GM18858 (cell line): ENCODE measurements around the gene PNLIPRP1.

Source experiments
- ATAC-seq: cut with Tn5 transposase; IDR thresholded peaks from one replicate; pipeline ENCODE4 v1.9.1; 2021; ENCODE audit not compliant: unreplicated experiment

PNLIPRP1 gene

DNA sequence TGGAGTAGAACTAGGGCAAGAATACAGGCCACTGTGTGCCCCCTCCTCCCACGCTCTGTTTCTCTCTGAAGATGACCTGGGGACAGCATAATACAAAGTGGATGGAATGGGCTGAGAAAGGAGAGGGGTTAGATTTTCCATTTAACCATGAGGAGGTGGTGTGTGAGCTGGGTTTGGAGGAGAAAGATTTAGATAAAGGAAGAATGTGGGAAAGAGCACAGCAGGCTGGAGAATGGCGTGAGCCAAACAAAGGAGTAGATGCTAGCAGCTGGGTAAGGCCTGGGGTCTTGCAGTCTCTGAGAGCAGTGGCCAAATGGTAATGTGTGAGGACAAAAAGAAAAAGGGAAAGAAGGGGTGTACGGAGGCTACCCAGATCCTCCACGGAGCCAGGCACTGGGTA, 38.6 kb downstream of the PNLIPRP1 start:
- ATAC-seq: no peak

DNA sequence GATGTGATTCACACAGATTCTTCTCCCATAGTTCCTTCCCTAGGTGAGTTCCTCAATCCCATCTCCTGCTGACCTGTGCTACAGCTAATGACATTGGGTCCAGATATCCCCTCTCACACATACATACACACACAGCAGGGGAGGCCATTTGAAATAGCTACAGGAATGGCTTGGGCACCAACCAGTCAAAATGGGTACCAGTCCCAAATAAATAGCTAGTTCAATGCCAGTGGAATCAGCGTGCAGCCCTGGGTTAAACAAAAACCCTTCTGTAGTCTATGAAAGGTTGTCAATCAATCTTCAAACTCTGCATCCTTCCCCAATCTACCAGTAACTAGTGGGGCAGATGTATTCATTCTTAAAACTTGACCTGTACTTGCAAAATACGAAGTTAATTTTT, 39.3 kb downstream of the PNLIPRP1 start:
- ATAC-seq: no peak

DNA sequence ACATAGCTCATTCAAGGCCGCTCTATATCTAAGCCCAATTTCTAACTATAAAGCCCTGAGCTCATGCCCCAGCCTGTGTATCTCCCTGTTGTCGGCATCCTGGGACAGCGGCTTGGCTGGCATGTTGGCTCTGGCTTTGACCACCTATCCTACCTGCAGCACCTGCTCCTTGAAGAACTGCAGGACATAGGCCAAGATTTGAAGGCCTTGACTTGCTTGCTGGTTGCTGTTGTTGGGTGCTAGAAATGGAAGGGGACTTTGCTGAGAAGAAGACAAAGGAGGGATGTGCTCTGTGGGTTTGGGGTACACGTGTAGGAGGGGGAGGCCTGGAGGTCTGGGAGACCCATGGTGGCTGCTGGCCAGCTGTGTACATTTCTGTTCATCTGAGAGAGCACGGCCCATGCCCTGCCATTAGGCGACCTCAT, 41.1 kb downstream of the PNLIPRP1 start:
- ATAC-seq: no peak

DNA sequence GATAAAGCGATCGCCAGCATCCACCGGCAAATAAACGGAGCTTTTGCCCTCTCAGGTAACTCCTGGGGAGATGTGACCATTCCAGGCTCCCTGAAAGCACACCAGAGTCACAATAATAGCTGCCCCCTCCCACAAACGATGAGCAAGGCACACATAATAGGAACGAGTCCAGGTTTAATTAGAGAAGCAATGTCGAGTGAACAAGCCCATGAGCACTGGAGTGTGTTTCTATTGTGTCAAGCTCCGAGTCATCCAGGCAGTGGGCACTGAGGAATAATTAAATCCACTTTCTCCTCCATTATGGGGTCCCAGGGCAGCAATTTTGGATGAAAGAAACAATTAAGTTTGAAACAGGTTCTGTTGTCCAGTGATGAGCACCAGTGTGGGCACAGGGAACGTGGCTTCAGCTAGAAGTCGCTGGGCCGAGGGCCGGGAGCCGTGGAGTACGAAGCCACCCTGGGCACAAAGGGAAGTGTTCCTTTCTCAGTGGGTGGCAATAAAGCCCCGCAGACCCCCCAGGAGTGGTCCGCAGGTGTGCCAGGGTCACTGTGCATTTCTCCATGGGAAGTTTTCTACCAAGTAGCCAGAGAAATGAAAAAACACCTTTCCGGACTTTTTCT, 41.9 kb downstream of the PNLIPRP1 start:
- ATAC-seq: no peak

DNA sequence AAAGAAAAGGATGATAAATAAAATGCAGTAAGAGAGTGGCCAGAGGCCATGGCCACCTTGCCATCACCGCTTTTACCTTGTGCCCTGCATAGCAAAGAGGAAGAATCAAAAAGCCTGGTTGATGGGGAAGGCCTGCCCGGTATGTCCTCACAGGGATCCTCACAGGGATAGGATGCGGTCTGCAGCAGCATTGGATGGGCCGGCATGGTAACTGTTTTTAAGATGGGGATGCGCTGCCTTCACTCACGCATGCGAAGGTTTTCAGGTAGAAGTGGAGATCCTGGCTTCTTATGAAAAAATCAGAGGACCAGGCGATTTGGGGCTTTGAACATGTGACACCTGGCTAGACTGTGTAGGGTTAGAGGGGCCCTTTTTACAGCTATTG, 42.4 kb downstream of the PNLIPRP1 start:
- no peak for ATAC-seq

DNA sequence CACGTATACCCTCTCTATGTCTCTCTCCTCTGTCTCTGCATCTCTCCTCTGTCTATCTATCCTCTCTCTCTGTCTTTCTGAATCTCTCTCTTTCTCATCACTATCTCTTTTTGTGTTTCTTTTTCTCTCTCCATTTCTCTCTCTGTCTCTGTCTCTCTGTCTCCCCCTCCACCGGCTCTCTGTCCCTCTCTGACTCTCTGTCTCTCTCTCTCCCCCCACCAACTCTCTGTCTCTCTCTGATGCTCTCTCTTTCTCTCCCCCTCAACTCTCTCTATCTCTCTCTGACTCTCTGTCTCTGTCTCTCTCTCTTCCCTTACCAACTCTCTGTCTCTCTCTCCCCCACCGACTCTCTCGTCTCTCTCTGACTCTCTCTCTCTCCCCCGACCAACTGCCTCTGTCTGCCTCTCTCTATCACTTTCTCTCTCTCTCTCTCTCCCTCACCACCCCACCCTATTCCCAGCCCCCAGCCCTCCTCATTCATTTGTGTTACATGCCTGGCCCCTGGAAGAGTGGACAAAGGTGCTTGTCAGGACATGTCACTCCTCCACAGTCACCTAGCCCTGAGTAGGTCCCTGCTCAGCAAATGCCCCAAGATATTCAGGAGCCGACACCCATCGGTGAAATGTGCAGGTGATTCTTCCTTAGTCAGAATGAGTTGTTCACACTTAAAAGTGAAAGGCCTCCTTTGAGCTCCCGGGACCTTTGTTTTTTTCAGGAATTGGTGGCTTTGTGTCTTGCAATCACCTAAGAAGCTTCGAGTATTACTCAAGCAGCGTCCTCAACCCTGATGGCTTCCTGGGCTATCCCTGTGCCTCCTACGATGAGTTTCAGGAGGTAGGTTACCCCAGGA, 43.6 kb downstream of the PNLIPRP1 start:
- ATAC-seq: no peak

DNA sequence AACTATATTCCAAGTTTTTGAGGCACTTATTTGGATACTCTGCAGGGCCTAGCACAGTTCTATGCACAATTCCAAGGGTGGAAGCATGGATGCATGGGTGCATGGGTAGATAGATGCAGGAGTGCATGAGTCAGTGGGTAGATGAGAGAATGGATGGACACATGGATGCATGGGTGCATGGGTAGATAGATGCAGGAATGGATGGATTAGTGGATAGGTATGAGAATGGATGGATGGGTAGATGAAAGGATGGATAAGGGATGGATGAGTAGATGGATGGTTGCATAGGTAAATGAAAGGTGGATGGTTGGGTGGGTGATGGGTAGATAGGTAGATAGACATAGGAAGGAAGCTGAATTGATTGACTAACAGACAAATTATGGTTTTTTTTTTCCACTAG, 45.6 kb downstream of the PNLIPRP1 start:
- ATAC-seq: no peak

DNA sequence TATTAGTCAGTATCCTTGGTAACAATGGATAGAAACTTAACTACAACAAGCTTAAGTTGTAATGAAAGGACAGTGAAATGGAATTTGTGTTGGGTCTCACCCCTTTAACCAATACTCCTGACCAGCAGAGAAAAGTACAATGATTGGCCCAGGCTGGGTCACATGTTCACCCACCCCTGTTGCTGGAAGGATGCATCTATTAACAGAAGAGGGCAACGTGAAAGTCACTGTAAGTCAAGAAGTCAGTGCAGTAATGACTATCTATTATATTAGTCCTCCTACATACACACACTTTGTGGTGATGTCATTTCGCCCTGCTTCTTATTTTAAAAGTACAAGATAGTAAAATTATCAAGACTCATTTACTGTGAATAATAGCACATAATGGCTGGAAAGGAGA, 46.2 kb downstream of the PNLIPRP1 start:
- no peak for ATAC-seq

DNA sequence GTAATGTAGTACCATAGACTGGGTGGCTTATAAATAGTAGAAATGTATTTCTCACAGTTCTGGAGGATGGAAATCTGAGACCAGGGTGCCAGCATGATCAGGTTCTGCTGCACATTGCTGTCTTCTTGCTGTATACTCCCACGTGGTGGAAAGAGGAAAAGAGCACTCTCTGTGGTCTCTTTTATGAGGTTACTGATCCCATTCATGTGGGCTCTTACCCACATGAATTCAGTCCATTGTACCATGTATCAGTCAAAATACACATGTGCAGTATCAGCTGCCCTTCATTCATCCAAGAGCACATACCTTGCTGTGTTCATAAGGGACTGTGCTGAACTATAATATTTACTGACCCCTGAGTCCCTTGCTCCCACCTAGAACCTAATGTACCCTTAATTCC, 47.1 kb downstream of the PNLIPRP1 start:
- ATAC-seq: no peak

DNA sequence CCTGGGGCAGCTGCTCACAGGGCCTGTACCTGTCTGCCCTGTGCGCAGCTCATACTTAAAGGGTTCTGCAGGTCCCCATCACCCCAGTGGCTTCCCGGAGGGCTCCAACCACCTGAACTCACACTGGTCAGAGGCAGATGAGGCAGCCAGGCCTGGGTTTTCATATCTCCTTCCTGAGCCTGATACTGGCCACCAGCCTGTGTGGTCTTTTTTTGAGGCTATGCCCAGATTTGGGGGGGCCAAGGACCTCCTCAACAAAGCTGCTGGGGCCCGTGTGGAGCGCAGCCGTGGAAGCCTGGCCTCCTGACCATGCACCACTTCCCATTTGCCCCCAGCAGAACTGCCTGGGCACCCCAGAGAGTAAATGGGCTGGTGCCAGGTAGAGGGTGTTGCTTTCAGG, 55.7 kb downstream of the PNLIPRP1 start:
- ATAC-seq: no peak

DNA sequence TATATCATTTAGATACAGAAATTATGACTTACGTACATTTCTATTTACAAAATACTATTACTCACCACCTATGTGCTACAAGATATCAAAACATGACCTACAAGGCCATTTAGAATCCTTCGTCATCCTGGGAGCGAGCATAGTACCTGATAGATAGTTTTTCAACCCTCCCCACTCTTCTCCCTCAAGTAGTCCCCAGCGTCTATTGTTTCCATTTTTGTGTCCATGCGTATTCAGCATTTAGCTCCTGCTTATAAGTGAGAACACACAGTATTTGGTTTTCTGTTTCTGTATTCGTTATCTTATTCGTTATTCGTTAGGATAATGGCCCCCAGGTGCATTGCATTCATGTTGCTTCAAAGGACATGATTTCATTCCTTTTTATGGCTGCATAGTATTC, 58.1 kb downstream of the PNLIPRP1 start:
- ATAC-seq: no peak

DNA sequence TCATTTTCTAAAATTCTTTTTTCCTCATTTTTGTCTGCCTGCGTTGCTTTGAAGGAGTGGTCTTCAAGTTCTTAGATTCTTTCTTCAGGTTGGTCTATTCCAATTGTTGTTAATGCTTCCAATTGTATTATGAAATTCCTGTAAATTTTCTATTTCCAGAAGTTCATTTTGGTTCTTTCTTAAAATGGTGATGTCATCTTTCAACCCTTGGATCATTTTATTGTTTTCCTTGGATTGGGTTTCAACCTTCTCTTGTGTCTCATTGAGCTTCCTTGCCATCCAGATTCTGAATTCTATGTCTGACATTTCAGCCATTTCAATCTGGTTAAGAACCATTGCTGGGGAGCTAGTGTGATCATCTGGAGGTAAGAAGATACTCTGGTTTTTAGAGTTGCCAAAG, 63.1 kb downstream of the PNLIPRP1 start:
- no peak for ATAC-seq

DNA sequence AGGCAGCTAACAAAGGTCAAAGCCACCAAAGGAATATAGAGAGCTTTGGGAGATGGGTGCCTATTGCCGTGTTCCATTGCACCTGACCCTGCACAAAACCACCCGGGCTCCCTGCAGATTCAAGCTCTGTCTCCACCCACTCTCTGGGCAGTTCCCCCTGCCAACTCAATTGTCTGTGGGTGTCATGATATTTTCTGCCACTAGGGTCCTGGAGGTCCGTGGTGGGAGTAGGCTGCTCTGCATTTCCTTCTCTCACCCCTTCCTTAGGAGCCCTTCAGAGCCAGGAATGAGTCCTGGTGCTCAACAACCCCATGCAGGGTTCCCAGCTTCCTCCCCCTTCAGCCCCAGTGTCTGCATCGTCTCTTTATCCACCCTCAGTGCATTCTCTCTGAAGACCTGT, 64.1 kb downstream of the PNLIPRP1 start:
- no peak for ATAC-seq

DNA sequence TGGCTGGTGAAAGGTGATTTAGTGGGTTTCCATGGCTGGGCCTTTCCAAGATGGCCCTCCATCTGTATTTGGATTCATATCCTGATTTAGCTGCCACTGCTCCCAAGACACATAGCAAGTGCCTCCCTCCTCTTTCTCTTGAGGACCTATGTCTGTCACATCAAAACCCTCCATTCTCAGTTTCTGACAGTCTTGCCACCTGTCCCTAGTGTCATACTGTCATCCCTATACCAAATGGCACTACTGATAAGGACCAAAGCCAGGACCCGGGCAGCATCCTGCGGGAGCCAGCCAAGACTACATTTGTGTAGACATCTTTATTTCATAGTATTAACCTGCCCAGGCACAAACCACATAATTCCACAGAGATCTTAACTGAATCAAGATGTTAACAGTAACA, 64.8 kb downstream of the PNLIPRP1 start:
- ATAC-seq: no peak

DNA sequence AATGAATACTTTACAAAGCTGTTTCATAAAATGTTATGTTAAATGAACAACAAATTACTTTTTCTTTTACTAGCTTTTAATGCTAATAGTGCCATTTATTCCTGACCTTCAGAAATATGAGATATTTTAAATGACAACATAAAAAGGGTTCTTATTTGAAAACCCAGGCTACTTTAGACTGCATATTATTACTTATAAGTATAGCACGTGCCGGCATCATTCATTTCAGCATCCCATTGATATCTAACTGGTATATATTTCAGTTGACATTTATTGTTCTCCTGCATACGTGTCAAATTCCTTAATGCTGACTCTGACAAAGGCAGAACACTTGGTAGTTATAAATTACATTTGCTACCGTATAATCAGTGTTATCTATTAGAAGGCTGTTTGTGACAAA, 65.3 kb downstream of the PNLIPRP1 start:
- ATAC-seq: no peak

DNA sequence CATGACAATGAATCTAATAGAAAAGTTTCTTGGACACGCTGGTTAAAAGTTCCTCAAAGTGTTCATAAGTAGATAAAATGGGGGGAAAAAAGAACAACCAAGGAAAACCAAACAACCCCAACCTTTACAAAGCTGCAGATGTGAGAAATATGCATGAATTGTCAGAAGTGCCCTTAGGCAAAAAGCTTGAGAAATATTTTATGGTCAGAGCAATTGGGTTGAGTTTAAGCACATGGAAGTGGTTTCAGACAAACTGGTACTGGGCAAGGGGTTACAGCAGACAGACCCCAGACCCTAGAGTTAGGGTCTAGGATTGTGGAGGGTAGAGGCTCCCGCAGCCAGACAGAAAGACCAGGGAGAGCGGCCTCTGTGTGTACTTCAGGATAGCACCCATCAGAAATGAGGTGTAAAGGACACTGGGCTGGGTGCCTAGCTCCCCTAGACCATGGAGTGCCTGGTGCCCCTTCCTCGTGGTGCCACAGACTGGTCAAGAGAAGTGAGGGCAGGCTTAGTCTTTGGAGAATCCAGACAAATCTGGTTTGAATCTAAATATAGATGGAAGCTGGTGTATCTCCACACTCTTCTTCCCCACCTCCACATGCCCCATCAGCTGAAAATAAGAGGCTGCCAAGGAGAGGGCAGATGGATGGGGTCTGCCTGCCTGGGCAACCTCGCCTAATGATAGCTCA, 67.2 kb downstream of the PNLIPRP1 start:
- no peak for ATAC-seq
